MM.1S (cell line): Measurements from ENCODE around the gene LIMS2.

Experiments used
- CTCF ChIP-seq: fragments of 300-600 bp; sonication (generic); IDR thresholded peaks from 2 replicates; pipeline ENCODE4 v1.5.1; 2016; ENCODE audit warnings: antibody characterized with exemption, low read length, mixed read lengths
- EZH2 ChIP-seq: fragments of 300-600 bp; sonication (generic); optimal IDR thresholded peaks from 2 replicates; pipeline ENCODE3; 2017; ENCODE audit warnings: low read depth, mild to moderate bottlenecking, antibody characterized with exemption, low read length, mixed read lengths
- EZH2phosphoT487 ChIP-seq: fragments of 300-600 bp; sonication (generic); IDR thresholded peaks from 2 replicates; pipeline ENCODE4 v1.6.1; 2018; ENCODE audit warnings: antibody characterized with exemption, low read length

- TF ChIP-seq CTCF (no peak), EZH2 (no peak), EZH2phosphoT487 (no peak)
Observed at GRCh38 chr2:127596311-127597045, 78.9 kb downstream of the LIMS2 start.
